Mucosa of descending colon (tissue), 3 donors: ENCODE results near the gene S100B. TPM values are rescaled to one million over a fixed set of nuclear protein-coding genes. Genes with fewer than 3 reads are reported as not detected.

Experiments
- ATAC-seq: fragments of 200-7000 bp; cut with Tn5 transposase; one replicate; pipeline ENCODE4 v1.9.1; 2020; ENCODE audit warnings: mild to moderate bottlenecking, moderate library complexity
- DNase-seq, 3 donors: peaks; one replicate each; pipeline ENCODE4 v3.0.0-alpha.2; 2020
- H3K36me3 ChIP-seq: fragments of 200-600 bp; one replicate; pipeline ENCODE4 v1.8.0; 2021; ENCODE audit warnings: low read depth, mild to moderate bottlenecking
- H3K4me1 ChIP-seq: fragments of 200-600 bp; one replicate; pipeline ENCODE4 v1.8.0; 2021; ENCODE audit warnings: low read depth, mild to moderate bottlenecking
- H3K4me3 ChIP-seq: fragments of 200-600 bp; one replicate; pipeline ENCODE4 v1.8.0; 2021; ENCODE audit warnings: mild to moderate bottlenecking
- H3K9me3 ChIP-seq: fragments of 200-600 bp; one replicate; pipeline ENCODE4 v1.8.0; 2021; ENCODE audit warnings: mild to moderate bottlenecking
- intact Hi-C, 2 donors: fragments of 100-400 bp; cut with DNase I in 1 of 2; cut with micrococcal nuclease in 1 of 2; formaldehyde crosslinking; loops; one replicate each; pipeline versions ENCODE4 v1.11.0 to v1.11.1; 2022; cut with DNase I, micrococcal nuclease
- total RNA-seq, 3 donors: library from RNA; stranded (reverse); fragmentation: NEBNext Ultra II Directional in 2 of 3; extraction: Animal tissue kit (Norgen Biotek cat#: 25700) in 2 of 3; gene quantifications; one replicate each; pipeline versions ENCODE4 v1.2.1 to v1.2.4, GENCODE V29; 2021 to 2023
- TF ChIP-seq, protein P1 (sequence below): fragments of 200-600 bp; IDR thresholded peaks from one replicate; pipeline ENCODE4 v1.8.0; 2022; ENCODE audit warnings: antibody characterized with exemption, mild to moderate bottlenecking
- donor health status: DM: no; HTN: no; CAD: no; lungs with moderate emphysema.
- donor health status: DM: no; HTN: no; CAD: no.
- donor health status: DM: no; HTN: yes; CAD: no.

S100B gene
- total RNA-seq, 3 donors from 2014 or later, result 2.2 to 42.2 (median 6.4) TPM

- ATAC-seq (no peak), DNase-seq (no peak)
- TF ChIP-seq, protein P1, sequence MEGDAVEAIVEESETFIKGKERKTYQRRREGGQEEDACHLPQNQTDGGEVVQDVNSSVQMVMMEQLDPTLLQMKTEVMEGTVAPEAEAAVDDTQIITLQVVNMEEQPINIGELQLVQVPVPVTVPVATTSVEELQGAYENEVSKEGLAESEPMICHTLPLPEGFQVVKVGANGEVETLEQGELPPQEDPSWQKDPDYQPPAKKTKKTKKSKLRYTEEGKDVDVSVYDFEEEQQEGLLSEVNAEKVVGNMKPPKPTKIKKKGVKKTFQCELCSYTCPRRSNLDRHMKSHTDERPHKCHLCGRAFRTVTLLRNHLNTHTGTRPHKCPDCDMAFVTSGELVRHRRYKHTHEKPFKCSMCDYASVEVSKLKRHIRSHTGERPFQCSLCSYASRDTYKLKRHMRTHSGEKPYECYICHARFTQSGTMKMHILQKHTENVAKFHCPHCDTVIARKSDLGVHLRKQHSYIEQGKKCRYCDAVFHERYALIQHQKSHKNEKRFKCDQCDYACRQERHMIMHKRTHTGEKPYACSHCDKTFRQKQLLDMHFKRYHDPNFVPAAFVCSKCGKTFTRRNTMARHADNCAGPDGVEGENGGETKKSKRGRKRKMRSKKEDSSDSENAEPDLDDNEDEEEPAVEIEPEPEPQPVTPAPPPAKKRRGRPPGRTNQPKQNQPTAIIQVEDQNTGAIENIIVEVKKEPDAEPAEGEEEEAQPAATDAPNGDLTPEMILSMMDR, result no peak
- no peak overlapping the region for H3K4me3 ChIP-seq
- H3K4me1 ChIP-seq, result no peaks in the 10 kb centered on the region
- H3K36me3 ChIP-seq, result no peaks in the 10 kb centered on the region
- peaks cover 6% of the 10 kb centered on the region for H3K9me3 ChIP-seq
- intact Hi-C loops, result no loop called here
These were observed 16.0 kb upstream of the S100B start for GRCh38 chr21:46620846-46621245.

DNA sequence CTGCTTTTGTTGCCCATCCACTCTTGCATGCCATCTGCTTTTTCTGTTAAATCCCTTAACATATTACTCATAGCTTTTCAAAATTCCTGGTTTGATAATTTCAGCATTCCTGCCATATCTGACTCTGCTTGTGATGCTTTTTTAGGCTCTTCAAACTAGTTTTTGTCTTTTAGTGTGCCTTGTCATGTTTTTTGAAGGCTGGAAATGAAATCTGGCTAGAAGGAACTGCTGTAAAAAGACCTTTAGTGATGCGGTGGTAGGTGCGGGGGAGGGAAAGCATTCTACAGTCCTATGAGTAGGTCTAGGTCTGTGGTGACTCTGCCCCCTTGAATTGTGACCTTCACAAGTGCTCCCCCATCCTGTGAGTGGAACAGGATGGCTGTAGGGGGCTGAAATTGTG is 15.0 kb upstream of the S100B start:
- Histone ChIP-seq H3K9me3 (no peaks in the 10 kb centered on the region), H3K4me3 (no peak overlapping the region), H3K4me1 (no peaks in the 10 kb centered on the region), H3K36me3 (no peaks in the 10 kb centered on the region)
- DNase-seq (no peak), ATAC-seq (no peak)
- intact Hi-C loops, result no loop called here
- TF ChIP-seq, protein P1, result no peak

DNA sequence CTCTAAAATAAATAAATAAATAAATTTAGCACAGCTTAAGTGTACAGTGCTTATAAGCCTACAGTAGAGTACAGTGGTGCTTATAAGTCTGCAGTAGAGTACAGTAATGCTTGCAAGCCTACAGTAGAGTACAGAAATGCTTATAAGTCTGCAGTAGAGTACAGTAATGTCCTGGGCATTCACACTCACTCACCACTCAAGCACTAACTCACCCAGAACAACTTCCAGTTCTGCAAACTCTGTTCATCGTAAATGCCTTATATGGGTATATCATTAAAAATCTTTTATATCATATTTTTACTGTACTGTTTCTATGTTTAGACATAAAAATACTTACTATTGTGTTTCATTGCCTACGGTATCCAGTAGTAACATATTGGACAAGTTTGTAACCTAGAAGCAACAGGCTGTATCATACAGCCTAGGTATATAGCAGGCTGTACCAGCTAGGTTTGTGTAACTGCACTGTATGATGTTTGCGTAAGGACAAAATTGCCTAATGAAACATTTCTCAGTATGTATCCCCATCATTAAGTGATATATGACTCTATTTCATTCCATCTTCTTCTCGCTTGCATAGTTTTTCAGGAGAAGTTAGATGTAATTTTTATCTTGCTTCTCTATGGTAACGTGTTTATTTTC is 14.0 kb upstream of the S100B start:
- ATAC-seq, result no peak
- H3K9me3 ChIP-seq, result no peaks in the 10 kb centered on the region
- no peaks in the 10 kb centered on the region for H3K4me1 ChIP-seq
- DNase-seq, result no peak
- H3K4me3 ChIP-seq, result no peak overlapping the region
- TF ChIP-seq, protein P1, result no peak
- intact Hi-C loops, result no loop called here
- H3K36me3 ChIP-seq, result no peaks in the 10 kb centered on the region

GRCh38 chr21:46617267-46618051 is 12.6 kb upstream of the S100B start:
- Histone ChIP-seq H3K4me1 (no peaks in the 10 kb centered on the region), H3K36me3 (no peaks in the 10 kb centered on the region), H3K9me3 (no peaks in the 10 kb centered on the region), H3K4me3 (no peak overlapping the region)
- intact Hi-C loops, result no loop called here
- TF ChIP-seq, protein P1, result no peak
- ATAC-seq, result no peak
- DNase-seq, result no peak

DNA sequence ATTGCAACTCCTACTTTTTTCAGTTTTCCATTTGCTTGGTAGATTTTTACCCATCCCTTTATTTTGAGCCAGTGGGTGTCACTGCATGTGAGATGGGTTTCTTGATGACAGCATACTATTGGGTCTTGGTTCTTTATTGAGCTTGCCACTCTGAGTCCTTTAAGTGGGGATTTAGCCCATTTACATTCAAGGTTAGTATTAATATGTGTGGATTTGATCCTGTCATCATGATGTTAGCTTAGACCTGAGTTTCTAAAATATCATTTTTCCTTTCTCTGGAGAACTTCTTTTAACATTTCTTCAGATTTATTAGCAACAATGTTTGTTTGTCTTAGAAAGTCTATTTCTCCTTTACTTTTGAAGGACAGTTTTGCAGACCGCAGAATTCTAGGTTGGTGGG is 11.8 kb upstream of the S100B start:
- TF ChIP-seq, protein P1, result no peak

More for the DNA sequence above, 11.8 kb upstream of the S100B start:
- H3K4me1 ChIP-seq, result no peaks in the 10 kb centered on the region
- no peaks in the 10 kb centered on the region for H3K9me3 ChIP-seq
- ATAC-seq (no peak), DNase-seq (no peak)
- H3K36me3 ChIP-seq, result no peaks in the 10 kb centered on the region
- intact Hi-C loops, result no loop called here
- no peak overlapping the region for H3K4me3 ChIP-seq
